GM19238 (cell line): ENCODE data around the gene BMPR1A.
"Not testable (repeated sequence)": the region's sequence is repeated elsewhere in the genome, so short reads cannot be mapped to it uniquely, and the experiment has no call there.

ENCODE experiments used
- DNase-seq: peaks from one replicate; pipeline ENCODE4 v3.0.0; 2011; ENCODE audit warnings: low spot score; ENCODE audit not compliant: insufficient read length

The BMPR1A gene

DNA sequence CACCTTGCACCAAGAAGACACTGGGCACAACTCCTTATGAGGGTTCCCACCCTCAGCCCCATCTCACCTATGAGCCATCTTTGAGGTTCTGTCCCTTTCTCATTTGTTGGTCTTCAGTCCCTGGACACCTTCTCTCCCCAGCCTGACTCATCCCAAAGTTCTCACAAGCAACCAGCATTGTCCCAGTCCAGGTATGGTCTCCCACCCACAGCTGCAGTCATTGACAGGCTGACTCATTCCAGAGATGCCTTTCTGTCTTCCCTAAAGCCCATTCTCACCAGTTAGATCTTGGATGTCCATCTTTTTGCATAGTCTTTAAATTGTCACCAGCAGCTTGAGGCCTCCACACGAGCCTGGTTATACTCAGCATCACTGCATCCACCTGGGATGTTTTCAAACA, 26.7 kb upstream of the BMPR1A start:
- no peak for DNase-seq

GRCh38 chr10:86730227-86730626, 26.2 kb upstream of the BMPR1A start:
- no peak for DNase-seq

- no peak for DNase-seq
Measured at GRCh38 chr10:86732771-86733170, 23.6 kb upstream of the BMPR1A start.

DNA sequence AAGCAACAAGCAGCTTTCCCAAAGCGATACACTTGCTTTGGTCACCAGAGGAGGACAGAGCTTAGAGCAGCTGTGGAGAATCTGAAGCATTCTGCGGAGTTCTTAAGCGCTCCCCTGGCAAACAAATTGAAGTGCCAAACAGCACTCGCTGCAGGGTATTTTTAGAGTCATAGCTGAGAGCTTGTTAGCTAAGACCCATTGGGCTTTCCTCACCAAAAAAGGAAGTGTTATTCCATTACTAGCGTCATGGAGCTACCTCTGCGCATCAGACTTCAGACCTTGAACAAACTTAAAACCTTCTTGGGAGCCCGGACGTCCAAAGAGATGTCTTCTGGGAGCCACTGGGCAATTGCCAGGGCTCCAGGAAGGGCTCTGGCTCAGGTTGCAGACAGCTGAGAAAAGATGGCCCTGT, 23.2 kb upstream of the BMPR1A start:
- no peak for DNase-seq

DNA sequence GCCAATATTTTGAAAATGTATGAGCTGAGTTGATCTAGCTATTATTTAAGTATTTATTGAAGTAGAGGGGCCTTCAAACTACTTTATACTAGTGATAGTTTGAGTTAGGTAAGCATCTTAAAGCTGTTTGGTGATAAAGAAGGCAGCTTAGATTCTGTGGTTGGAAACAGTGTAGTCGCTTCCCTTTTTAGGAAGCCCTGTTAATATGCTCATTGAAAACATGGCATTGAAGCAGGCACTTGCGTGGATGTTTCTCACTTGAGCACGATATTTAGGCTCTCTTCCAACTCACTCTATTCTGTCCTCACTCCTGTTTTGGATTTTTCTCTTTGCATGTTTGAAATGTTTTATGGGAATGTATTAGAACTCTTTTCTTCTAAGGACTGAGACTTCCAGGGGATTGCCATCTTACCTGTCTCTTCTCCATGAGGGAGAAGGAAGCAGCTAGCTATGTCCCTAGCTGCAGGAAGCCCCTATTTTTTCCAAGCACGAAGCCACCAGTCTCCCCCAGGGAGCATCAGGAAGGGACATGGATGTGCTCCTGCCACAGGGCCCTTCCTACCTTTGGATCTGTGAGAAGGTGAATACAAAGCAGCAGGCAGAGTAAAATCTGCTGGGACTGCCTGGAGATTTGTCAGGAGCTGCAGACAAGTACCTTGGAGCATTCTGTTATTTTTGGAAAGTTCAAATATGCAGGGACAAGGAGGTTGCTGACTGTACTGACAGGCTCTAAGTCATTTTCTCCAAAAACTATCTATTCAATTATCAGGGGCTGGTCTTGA, 22.0 kb upstream of the BMPR1A start:
- DNase-seq = no peak

DNA sequence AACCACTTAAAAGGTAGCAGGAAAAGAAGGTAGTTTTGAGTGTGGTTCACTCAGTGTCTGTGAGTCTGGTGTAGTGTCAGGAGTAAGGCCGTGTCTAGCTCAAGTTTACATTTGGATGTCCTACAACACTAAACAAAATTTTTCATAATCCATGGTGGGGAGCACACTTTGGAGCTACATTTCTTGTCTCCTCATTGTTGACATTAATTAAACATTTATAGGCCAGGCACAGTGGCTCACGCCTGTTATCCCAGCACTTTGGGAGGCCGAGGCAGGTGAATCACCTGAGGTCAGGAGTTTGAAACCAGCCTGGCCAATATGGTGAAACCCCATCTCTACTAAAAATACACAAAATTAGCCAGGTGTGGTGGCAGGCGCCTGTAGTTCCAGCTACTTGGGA, 21.1 kb upstream of the BMPR1A start:
- not testable (repeated sequence) for DNase-seq

GRCh38 chr10:86742230-86742629, 14.2 kb upstream of the BMPR1A start:
- no peak for DNase-seq

DNA sequence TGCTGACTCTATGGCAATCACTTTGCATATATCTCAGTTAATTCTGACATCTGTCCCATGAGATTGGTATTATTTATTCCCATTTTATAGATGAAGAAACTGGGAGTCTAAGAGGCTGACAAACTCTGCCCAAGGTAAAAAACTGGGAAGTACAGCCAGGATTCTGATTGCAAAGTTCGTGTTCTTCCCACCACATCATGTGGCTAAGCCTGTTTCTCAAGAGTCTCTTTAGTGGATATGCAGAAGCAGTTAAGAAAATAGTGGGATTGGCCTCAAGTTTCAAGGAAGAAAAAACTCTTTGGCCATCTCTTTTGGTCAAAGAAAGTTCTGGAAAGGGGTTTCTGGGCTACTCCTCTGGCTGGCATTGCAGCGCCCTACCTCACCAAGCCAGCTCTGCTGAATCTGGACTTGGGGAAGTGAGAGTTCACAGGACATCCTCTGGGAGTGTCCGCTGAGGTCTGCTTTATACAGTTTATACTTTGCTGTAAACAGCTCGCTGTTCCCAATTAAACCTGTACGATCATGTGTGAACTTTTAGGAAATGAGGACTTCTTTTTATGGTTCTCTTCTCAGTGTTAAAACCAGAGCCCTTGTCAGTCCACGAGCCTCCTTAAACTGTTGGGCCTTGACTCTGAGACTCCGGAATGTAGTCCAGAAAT, 12.2 kb upstream of the BMPR1A start:
- DNase-seq = no peak

- DNase-seq = no peak
Measured at GRCh38 chr10:86747796-86748581, 8.4 kb upstream of the BMPR1A start.

DNA sequence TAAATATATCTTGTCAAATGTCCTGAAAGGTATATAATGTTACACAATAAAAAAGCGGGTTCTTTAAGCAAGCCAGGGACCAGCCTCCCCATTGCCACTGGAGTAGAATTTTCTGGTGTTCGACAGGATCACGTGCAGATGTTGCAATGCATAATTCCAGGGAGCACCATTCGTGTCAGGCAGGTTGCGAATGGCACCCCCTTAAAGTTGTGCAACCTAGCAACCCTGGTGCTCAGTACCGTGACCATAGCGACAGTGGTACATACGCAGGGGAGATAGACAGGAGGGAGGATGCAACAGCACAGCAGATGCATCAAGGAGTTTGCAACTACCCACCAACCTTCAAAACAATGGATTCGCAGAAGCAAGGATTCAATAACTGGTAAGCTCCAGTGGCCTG, 6.6 kb upstream of the BMPR1A start:
- DNase-seq = no peak

GRCh38 chr10:86751477-86751876, 4.9 kb upstream of the BMPR1A start:
- no peak for DNase-seq

- DNase-seq = no peak
Measured at GRCh38 chr10:86752311-86752710, 4.1 kb upstream of the BMPR1A start.

DNA sequence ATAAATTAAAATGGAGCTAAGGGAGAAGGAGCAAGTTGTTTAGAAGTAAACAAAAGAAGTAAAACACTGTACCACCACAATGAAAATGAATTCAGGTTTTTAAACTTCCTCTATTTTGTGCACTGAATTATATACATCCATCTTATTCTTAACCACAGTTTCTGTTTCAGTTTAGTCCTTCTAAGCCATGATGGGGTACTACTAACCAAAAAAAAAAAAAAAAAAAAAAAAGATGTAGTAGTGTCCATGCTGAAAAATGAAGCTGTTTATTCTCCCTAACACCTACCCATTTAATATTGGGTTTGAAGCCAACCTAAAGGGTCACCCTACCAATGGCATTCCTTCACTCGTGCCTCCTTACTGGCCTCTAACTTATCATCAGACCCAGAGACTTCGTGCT, 3.4 kb upstream of the BMPR1A start:
- DNase-seq = no peak

DNA sequence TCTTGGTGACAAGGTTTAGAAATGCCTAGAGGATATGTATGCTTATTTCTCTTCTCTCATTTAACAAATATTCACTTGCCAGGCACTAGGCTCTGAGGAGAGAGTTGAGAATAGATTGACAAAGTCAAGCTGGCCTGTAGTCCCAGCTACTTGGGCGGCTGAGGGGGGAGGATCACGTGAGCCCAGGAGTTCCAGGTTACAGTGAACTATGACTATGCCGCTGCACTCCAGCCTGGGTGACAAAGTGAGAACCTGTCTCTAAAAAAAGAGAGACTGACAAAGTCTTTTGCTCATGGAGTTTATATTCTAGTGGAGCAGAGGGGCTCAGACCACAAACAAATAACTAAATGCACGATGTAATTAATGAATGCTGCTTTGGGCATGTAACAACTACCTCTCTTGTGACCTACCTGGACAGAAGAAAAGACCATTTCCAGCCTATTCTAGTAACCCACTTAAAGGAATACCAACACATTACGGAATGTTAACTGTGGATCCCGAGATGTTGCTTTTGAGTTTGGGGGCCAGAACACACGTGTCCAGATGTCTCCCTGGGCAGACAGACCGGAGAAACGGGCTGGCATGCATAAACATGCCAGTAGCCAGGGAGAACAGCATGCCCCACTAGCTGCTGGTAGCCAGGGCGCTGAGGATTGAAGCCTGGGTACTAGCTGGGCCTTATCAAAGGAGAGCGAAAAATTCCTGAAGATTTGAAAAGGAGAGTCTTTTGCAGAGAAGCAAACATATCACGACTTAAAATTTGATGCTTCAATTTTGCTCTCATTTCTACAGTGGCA, 2.6 kb upstream of the BMPR1A start:
- no peak for DNase-seq

DNA sequence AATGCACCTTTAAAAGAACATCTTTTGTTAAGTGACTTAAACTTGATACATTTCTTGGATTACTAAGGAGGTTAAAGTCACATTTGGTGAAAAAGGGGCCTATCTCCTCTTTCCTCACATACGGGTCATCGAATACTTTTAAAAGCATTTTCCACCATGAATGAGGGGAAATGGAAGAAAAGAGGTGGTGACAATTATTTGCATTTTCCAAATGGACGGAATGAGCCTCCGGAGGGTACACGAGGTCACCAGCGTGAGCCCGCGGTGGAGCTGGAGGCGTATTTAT, 1.0 kb upstream of the BMPR1A start:
- no peak for DNase-seq

- peak; percentile 80 for DNase-seq
Measured at GRCh38 chr10:86755740-86756510, 494 bp upstream of the BMPR1A start.

GRCh38 chr10:86757113-86757972, 924 bp downstream of the BMPR1A start:
- DNase-seq = no peak

DNA sequence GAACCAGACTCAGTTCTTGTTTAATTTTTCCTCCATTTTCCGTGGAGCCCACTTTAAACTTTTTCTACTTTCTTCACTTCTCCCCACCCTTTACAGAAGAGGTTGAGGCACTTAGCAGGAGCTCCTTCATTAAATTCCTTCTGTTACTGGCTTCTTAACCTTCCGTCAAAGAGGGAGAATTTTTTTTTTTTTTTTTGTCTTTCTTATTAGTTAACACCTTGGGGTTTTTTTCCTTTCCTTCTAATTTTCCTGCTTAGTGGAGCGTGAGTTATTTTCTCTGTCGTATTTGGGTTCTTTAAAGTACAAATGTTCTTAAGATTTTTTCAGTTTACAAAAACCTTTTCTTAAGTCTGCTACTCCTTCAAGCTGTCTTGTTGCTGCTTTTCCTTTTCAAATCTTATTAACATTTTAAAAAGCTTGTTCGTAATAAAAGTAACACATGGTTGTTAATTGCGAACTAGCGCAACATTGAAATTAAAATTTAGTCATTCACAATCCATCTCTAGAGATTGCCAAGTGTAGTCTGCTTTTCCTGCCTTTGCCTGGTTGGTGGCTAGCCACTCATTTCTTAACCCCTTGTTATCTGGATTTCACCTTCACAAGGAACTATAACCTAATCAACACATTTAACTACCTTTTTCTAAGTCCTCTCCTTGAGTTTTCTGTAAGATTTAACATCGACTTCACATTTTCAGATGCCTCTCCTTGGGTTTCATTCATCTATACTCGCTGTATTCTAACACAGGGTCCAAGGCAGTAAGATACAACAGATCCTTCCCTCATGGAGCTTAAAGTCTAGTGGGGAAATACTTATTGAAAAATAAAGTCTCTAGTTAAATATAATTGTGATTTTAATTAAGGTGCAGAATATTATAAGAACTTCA, 2.0 kb downstream of the BMPR1A start:
- no peak for DNase-seq

GRCh38 chr10:86759073-86759672, 2.8 kb downstream of the BMPR1A start:
- no peak for DNase-seq
